IMR-90 (cell line): Measurements from ENCODE around the gene PLPP6. TPM values are rescaled to one million over a fixed set of nuclear protein-coding genes. Genes with fewer than 3 reads are reported as not detected.

Source experiments
- ATAC-seq: fragments of 200-7000 bp; cut with Tn5 transposase; 2 replicates; pipeline ENCODE4 v1.9.1; 2020; ENCODE audit warnings: low read depth, mild to moderate bottlenecking, moderate library complexity
- BruUV-seq: library from RNA; stranded (reverse); fragments of 400-500 nt; replicated peaks from 2 replicates; lab custom pipeline; 2021; lab: Mats Ljungman, UMichigan
- CTCF ChIA-PET: fragments of 300-600 bp; formaldehyde crosslinking; extraction: SDS; loops from one replicate; lab custom pipeline; 2021; ENCODE audit warnings: antibody characterized with exemption; lab: Yijun Ruan, JAX
- POLR2A ChIA-PET: fragments of 300-600 bp; sonication (Branson Sonifier 250); formaldehyde crosslinking; loops from one replicate; lab custom pipeline; 2022; ENCODE audit warnings: antibody characterized with exemption; ENCODE audit not compliant: unreplicated experiment; lab: Charles Lee
- DNase-seq: peaks from one replicate; pipeline ENCODE4 v3.0.0; 2013
- H2AFZ ChIP-seq: replicated peaks from 2 replicates; pipeline ENCODE3; 2013; ENCODE audit warnings: low read length, mild to moderate bottlenecking; ENCODE audit not compliant: poor library complexity
- H2AK5ac ChIP-seq: 2 replicates; pipeline ENCODE4 v1.6.1; 2013; ENCODE audit warnings: low read depth, low read length, inconsistent platforms
- H2AK9ac ChIP-seq: replicated peaks from 2 replicates; pipeline ENCODE3; 2013; ENCODE audit warnings: mild to moderate bottlenecking, low read depth, low read length, moderate library complexity; ENCODE audit not compliant: poor library complexity
- H2BK120ac ChIP-seq: 2 replicates; pipeline ENCODE4 v1.6.1; 2013; ENCODE audit warnings: low read depth, low read length, inconsistent platforms
- H2BK15ac ChIP-seq: 3 replicates; pipeline ENCODE4 v1.6.1; 2013; ENCODE audit warnings: low read depth, low read length, inconsistent platforms
- H2BK20ac ChIP-seq: 2 replicates; pipeline ENCODE4 v1.6.1; 2013; ENCODE audit warnings: low read depth, mild to moderate bottlenecking, inconsistent platforms, low read length, moderate library complexity
- H2BK5ac ChIP-seq: 2 replicates; pipeline ENCODE4 v1.6.1; 2013; ENCODE audit warnings: mild to moderate bottlenecking, low read depth, low read length, inconsistent platforms; ENCODE audit not compliant: poor library complexity, severe bottlenecking
- H3K14ac ChIP-seq: replicated peaks from 2 replicates; pipeline ENCODE4 v1.6.1; 2013; ENCODE audit warnings: low read depth, low read length, inconsistent platforms
- H3K18ac ChIP-seq: 2 replicates; pipeline ENCODE4 v1.6.1; 2013; ENCODE audit warnings: low read depth, low read length, control low read depth
- H3K23ac ChIP-seq: 2 replicates; pipeline ENCODE4 v1.6.1; 2013; ENCODE audit warnings: low read depth, low read length, inconsistent platforms
- H3K27ac ChIP-seq: 2 replicates; pipeline ENCODE4 v1.5.1; 2013; ENCODE audit warnings: mild to moderate bottlenecking, control low read depth, low read length; ENCODE audit not compliant: insufficient read depth
- H3K27me3 ChIP-seq: 2 replicates; pipeline ENCODE4 v1.6.1; 2013; ENCODE audit warnings: low read length; ENCODE audit not compliant: control insufficient read depth, insufficient read depth
- H3K36me3 ChIP-seq: 2 replicates; pipeline ENCODE4 v1.6.1; 2013; ENCODE audit warnings: low read length, mixed read lengths; ENCODE audit not compliant: control insufficient read depth, insufficient read depth
- H3K4ac ChIP-seq: 2 replicates; pipeline ENCODE4 v1.6.1; 2013; ENCODE audit warnings: low read depth, low read length, inconsistent platforms
- H3K4me1 ChIP-seq: 2 replicates; pipeline ENCODE4 v1.6.1; 2013; ENCODE audit warnings: low read length, mixed read lengths; ENCODE audit not compliant: control insufficient read depth, insufficient read depth
- H3K4me2 ChIP-seq: 2 replicates; pipeline ENCODE4 v1.6.1; 2013; ENCODE audit warnings: low read depth, mild to moderate bottlenecking, control low read depth, low read length, moderate library complexity
- H3K4me3 ChIP-seq: 2 replicates; pipeline ENCODE4 v1.5.1; 2013; ENCODE audit warnings: low read depth, mild to moderate bottlenecking, control low read depth, low read length, moderate library complexity; ENCODE audit not compliant: insufficient read depth
- H3K56ac ChIP-seq: 2 replicates; pipeline ENCODE4 v1.6.1; 2013; ENCODE audit warnings: low read length, inconsistent platforms; ENCODE audit not compliant: insufficient read depth; ENCODE audit errors: extremely low read depth
- H3K79me1 ChIP-seq, 2 experiments: 2 replicates each; pipeline ENCODE4 v1.6.1; 2013; ENCODE audit warnings: low read length in 2 of 2, inconsistent platforms in 1 of 2, low read depth in 1 of 2
- H3K9ac ChIP-seq: 2 replicates; pipeline ENCODE4 v1.6.1; 2013; ENCODE audit warnings: low read depth, low read length, control low read depth
- H3K9me1 ChIP-seq: 2 replicates; pipeline ENCODE4 v1.6.1; 2013; ENCODE audit warnings: low read length, inconsistent platforms; ENCODE audit not compliant: insufficient read depth
- H3K9me3 ChIP-seq: 2 replicates; pipeline ENCODE4 v1.6.1; 2013; ENCODE audit warnings: low read length; ENCODE audit not compliant: control insufficient read depth, insufficient read depth
- H4K20me1 ChIP-seq: 2 replicates; pipeline ENCODE4 v1.6.1; 2013; ENCODE audit warnings: low read length, inconsistent platforms; ENCODE audit not compliant: insufficient read depth
- H4K5ac ChIP-seq: 2 replicates; pipeline ENCODE4 v1.6.1; 2013; ENCODE audit warnings: mild to moderate bottlenecking, low read depth, low read length, control low read depth
- H4K8ac ChIP-seq, 2 experiments: 2 replicates each; pipeline ENCODE4 v1.6.1; 2013; ENCODE audit warnings: low read depth in 2 of 2, low read length in 2 of 2, control low read depth in 1 of 2, inconsistent platforms in 1 of 2
- H4K91ac ChIP-seq: 2 replicates; pipeline ENCODE4 v1.6.1; 2013; ENCODE audit warnings: low read depth, low read length, inconsistent platforms; ENCODE audit not compliant: insufficient read depth
- BHLHE40 ChIP-seq: fragments of 150-350 bp; IDR thresholded peaks from 2 replicates; pipeline ENCODE4 v1.6.1; 2016; ENCODE audit warnings: mild to moderate bottlenecking, low read depth, low read length
- CHD1 ChIP-seq: IDR thresholded peaks from 2 replicates; pipeline ENCODE4 v1.6.1; 2012; ENCODE audit warnings: low read depth, low read length, improper control_type of control experiment
- ELK1 ChIP-seq: fragments of 150-350 bp; IDR thresholded peaks from 2 replicates; pipeline ENCODE4 v1.6.1; 2016; ENCODE audit warnings: low read depth, mild to moderate bottlenecking, low read length, moderate library complexity, borderline replicate concordance
- MAFK ChIP-seq: IDR thresholded peaks from 2 replicates; pipeline ENCODE4 v1.6.1; 2012; ENCODE audit warnings: low read depth, low read length, improper control_type of control experiment
- MAZ ChIP-seq: IDR thresholded peaks from 2 replicates; pipeline ENCODE4 v1.6.1; 2012; ENCODE audit warnings: low read depth, mild to moderate bottlenecking, low read length, improper control_type of control experiment, moderate library complexity, borderline replicate concordance
- MXI1 ChIP-seq: IDR thresholded peaks from 2 replicates; pipeline ENCODE4 v1.6.1; 2012; ENCODE audit warnings: low read depth, mild to moderate bottlenecking, low read length, moderate library complexity, borderline replicate concordance
- NFE2L2 ChIP-seq: fragments of 150-350 bp; IDR thresholded peaks from 2 replicates; pipeline ENCODE4 v1.6.1; 2016; ENCODE audit warnings: low read depth, mild to moderate bottlenecking, low read length
- POLR2A ChIP-seq: IDR thresholded peaks from 2 replicates; pipeline ENCODE4 v1.6.1; 2012; ENCODE audit warnings: mild to moderate bottlenecking, low read depth, low read length
- RAD21 ChIP-seq: IDR thresholded peaks from 2 replicates; pipeline ENCODE4 v1.6.1; 2012; ENCODE audit warnings: low read length, improper control_type of control experiment
- RCOR1 ChIP-seq: IDR thresholded peaks from 2 replicates; pipeline ENCODE4 v1.6.1; 2012; ENCODE audit warnings: mild to moderate bottlenecking, low read length, improper control_type of control experiment; ENCODE audit not compliant: insufficient replicate concordance
- RFX5 ChIP-seq: IDR thresholded peaks from 2 replicates; pipeline ENCODE4 v1.8.0; 2012; ENCODE audit warnings: low read depth, mild to moderate bottlenecking, low read length, moderate library complexity
- SMC3 ChIP-seq: fragments of 150-350 bp; IDR thresholded peaks from 2 replicates; pipeline ENCODE4 v1.6.1; 2016; ENCODE audit warnings: low read depth, mild to moderate bottlenecking, antibody characterized with exemption, low read length, moderate library complexity
- WGBS, 2 experiments: methylation state at CpG; one replicate each; pipeline versions ENCODE4 v1.1.5 to v1.1.7; 2013; ENCODE audit warnings: missing lambda C conversion rate in 2 of 2; ENCODE audit not compliant: insufficient read length in 1 of 2; ENCODE audit errors: extremely low coverage in 2 of 2; 5-methylcytosine and 5-hydroxymethylcytosine counted together
- dilution Hi-C: fragments of 300-500 bp; cut with HindIII; formaldehyde crosslinking; loops from one replicate; pipeline ENCODE4 v1.14.3; 2018; ENCODE audit warnings: low sequenced_read_pairs; ENCODE audit not compliant: unreplicated experiment
- in situ Hi-C: fragments of 300-500 bp; cut with MboI; formaldehyde crosslinking; loops from 3 replicates; pipeline ENCODE4 v1.14.3; 2019; ENCODE audit warnings: low sequenced_read_pairs, inconsistent platforms, mixed read lengths
- intact Hi-C: fragments of 100-400 bp; cut with micrococcal nuclease; formaldehyde crosslinking; loops from 2 replicates; pipeline ENCODE4 v1.10.0; 2022
- polyA plus RNA-seq, 3 experiments: library from polyadenylated mRNA; depleted of rRNA; stranded (reverse); fragments of >200 nt; gene quantifications; 2 replicates each; pipeline ENCODE4 v1.2.3, GENCODE V29; 2012; ENCODE audit warnings: low replicate concordance in 1 of 3
- total RNA-seq: library from RNA; depleted of rRNA; stranded (reverse); fragments of >200 nt; gene quantifications from 2 replicates; pipeline ENCODE4 v1.2.3, GENCODE V29; 2012
- TF ChIP-seq, protein P1 (sequence below): conservative IDR thresholded peaks from 2 replicates; pipeline ENCODE4 v1.5.1; 2012; ENCODE audit warnings: mild to moderate bottlenecking, low read depth, low read length, improper control_type of control experiment
- TF ChIP-seq, protein P2 (sequence below): fragments of 150-350 bp; IDR thresholded peaks from 2 replicates; pipeline ENCODE4 v1.6.1; 2017; ENCODE audit warnings: mild to moderate bottlenecking, antibody characterized with exemption, low read length, low read depth

The PLPP6 gene
- total and polyA plus RNA-seq, 2 of the 4 experiments (the other 2 are of a cell fraction) = 3.4 to 5.9 TPM

GRCh38 chr9:4666042-4666699, 4.1 kb downstream of the PLPP6 start, which contains the start of gene SPATA6L:
Gene SPATA6L, minus strand, starts transcription at chr9:4666480. Its CDS starts 230 bp downstream, at chr9:4666250.
- BruUV-seq = no TSS peak
- H2AK5ac ChIP-seq = peak within 1 kb of the TSS; percentile 29; the same call in 1 of the 2 replicates
- H3K56ac ChIP-seq = 0 out of 2 replicates have a peak within 1 kb of the TSS, but pooled peaks have one; percentile 45
- peak within 1 kb of the TSS; percentile 15; the same call in 1 of the 3 replicates for H2BK15ac ChIP-seq
- dilution Hi-C loops (no loop called here), intact Hi-C loops (loop anchor here (10.0 kb wide), 1 partner anchor 351 kb away; no protein-coding TSS in a partner anchor), in situ Hi-C loops (no loop called here)
- H3K79me1 ChIP-seq = peaks cover 9 to 14% of the 10 kb centered on the region in 2 experiments; a peak in 3 of 4 replicates
- ChIA-PET POLR2A (no interaction called here), CTCF (interaction anchor here (1.6 kb wide), 1 partner anchor 9 kb away, joined by 5 read pairs; no protein-coding TSS in a partner anchor)
- H3K23ac ChIP-seq = peak within 1 kb of the TSS; percentile 50; the same call in 1 of the 2 replicates
- peak within 1 kb of the TSS; percentile 29; the same call in 1 of the 2 replicates for H4K91ac ChIP-seq
- peak within 1 kb of the TSS; percentile 22 for H2AK9ac ChIP-seq
- peak within 1 kb of the TSS; percentile 56 for H3K4me3 ChIP-seq
- H4K5ac ChIP-seq = peak within 1 kb of the TSS; percentile 4; the same call in 1 of the 2 replicates
- peak within 1 kb of the TSS; percentile 81 for H3K4me2 ChIP-seq
- no peaks in the 10 kb centered on the region for H4K20me1 ChIP-seq
- peak within 1 kb of the TSS; percentile 80 for H2AFZ ChIP-seq
- H2BK120ac ChIP-seq = peak within 1 kb of the TSS; percentile 46
- 5% methylated on average over 11 of the region's 36 CpGs; no CpG with 5 or more reads in 1 of the 2 experiments for whole genome bisulfite sequencing, 2 experiments
- peak within 1 kb of the TSS; percentile 51; the same call in 1 of the 2 replicates for H3K14ac ChIP-seq
- H3K36me3 ChIP-seq = no peaks in the 10 kb centered on the region
- no peak for TF ChIP-seq RCOR1
- TF ChIP-seq, protein P1, sequence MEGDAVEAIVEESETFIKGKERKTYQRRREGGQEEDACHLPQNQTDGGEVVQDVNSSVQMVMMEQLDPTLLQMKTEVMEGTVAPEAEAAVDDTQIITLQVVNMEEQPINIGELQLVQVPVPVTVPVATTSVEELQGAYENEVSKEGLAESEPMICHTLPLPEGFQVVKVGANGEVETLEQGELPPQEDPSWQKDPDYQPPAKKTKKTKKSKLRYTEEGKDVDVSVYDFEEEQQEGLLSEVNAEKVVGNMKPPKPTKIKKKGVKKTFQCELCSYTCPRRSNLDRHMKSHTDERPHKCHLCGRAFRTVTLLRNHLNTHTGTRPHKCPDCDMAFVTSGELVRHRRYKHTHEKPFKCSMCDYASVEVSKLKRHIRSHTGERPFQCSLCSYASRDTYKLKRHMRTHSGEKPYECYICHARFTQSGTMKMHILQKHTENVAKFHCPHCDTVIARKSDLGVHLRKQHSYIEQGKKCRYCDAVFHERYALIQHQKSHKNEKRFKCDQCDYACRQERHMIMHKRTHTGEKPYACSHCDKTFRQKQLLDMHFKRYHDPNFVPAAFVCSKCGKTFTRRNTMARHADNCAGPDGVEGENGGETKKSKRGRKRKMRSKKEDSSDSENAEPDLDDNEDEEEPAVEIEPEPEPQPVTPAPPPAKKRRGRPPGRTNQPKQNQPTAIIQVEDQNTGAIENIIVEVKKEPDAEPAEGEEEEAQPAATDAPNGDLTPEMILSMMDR = no peak
- TF ChIP-seq MAZ = peak; percentile 13; the same call in 1 of the 2 replicates
- peak; percentile 53 for TF ChIP-seq MXI1
- no peak for TF ChIP-seq RFX5
- TF ChIP-seq BHLHE40 = no peak
- no peak for TF ChIP-seq NFE2L2
- no peak for TF ChIP-seq MAFK
- no peak for TF ChIP-seq ELK1
- TF ChIP-seq RAD21 = no peak
- no peak for TF ChIP-seq CHD1
- no peak for TF ChIP-seq SMC3
- TF ChIP-seq, protein P2, sequence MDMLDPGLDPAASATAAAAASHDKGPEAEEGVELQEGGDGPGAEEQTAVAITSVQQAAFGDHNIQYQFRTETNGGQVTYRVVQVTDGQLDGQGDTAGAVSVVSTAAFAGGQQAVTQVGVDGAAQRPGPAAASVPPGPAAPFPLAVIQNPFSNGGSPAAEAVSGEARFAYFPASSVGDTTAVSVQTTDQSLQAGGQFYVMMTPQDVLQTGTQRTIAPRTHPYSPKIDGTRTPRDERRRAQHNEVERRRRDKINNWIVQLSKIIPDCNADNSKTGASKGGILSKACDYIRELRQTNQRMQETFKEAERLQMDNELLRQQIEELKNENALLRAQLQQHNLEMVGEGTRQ = no peak
- TF ChIP-seq POLR2A = no peak
- peak within 1 kb of the TSS; percentile 50 for H3K9ac ChIP-seq
- H2BK5ac ChIP-seq = no peak within 1 kb of the TSS
- H3K4me1 ChIP-seq = peaks cover 9% of the 10 kb centered on the region
- peak within 1 kb of the TSS; percentile 16 to 88 for H4K8ac ChIP-seq
- H3K4ac ChIP-seq = peak within 1 kb of the TSS; percentile 64
- ATAC-seq = peak; percentile 55
- H2BK20ac ChIP-seq = no peak within 1 kb of the TSS
- H3K18ac ChIP-seq = peak within 1 kb of the TSS; percentile 16
- peak; percentile 45 for DNase-seq
- peak within 1 kb of the TSS; percentile 31; the same call in 1 of the 2 replicates for H3K27ac ChIP-seq
- no peaks in the 10 kb centered on the region; the same call in 1 of the 2 replicates for H3K27me3 ChIP-seq
- peaks cover 8% of the 10 kb centered on the region for H3K9me1 ChIP-seq
- no peaks in the 10 kb centered on the region for H3K9me3 ChIP-seq
